A673 (cell line): ENCODE results near the gene RBM17.

Experiments
- EZH2 ChIP-seq: fragments of 200-600 bp; sonication (generic); IDR thresholded peaks from 2 replicates; pipeline ENCODE4 v1.6.1; 2017; ENCODE audit warnings: borderline replicate concordance, low read depth, mild to moderate bottlenecking, mixed read lengths, antibody characterized with exemption, low read length; ENCODE audit not compliant: poor library complexity, severe bottlenecking
- TF ChIP-seq, protein P1 (sequence below): fragments of 300-800, 200-600 bp; sonication (generic); conservative IDR thresholded peaks from 2 replicates; pipeline ENCODE4 v1.5.1; 2017; ENCODE audit warnings: low read depth, mild to moderate bottlenecking, antibody characterized with exemption, low read length, moderate library complexity, mixed read lengths

DNA sequence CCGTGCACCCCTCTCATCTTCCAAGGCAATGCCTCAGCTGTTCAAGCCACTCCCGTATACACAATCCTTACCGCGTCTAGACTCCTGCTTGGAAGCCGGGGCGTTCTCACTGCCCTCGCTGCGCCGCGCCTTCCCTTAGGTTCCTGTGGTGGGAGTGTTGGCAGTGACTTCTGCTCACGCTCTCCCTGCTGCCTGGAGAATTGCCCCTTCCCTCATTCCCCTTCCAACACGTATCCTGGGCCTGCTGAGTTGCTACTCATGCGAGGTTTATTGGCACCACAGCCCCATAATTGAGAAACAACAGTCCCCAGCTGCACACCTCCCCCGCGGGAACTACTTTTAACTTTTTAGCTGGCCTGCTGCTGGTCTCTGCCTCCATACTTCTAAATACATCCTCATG lies 31.9 kb downstream of the RBM17 start:
- TF ChIP-seq, protein P1, sequence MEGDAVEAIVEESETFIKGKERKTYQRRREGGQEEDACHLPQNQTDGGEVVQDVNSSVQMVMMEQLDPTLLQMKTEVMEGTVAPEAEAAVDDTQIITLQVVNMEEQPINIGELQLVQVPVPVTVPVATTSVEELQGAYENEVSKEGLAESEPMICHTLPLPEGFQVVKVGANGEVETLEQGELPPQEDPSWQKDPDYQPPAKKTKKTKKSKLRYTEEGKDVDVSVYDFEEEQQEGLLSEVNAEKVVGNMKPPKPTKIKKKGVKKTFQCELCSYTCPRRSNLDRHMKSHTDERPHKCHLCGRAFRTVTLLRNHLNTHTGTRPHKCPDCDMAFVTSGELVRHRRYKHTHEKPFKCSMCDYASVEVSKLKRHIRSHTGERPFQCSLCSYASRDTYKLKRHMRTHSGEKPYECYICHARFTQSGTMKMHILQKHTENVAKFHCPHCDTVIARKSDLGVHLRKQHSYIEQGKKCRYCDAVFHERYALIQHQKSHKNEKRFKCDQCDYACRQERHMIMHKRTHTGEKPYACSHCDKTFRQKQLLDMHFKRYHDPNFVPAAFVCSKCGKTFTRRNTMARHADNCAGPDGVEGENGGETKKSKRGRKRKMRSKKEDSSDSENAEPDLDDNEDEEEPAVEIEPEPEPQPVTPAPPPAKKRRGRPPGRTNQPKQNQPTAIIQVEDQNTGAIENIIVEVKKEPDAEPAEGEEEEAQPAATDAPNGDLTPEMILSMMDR, result no peak
- no peak for TF ChIP-seq EZH2
